ENCODE measurements around the gene POGZ.

Gene POGZ, protein sequence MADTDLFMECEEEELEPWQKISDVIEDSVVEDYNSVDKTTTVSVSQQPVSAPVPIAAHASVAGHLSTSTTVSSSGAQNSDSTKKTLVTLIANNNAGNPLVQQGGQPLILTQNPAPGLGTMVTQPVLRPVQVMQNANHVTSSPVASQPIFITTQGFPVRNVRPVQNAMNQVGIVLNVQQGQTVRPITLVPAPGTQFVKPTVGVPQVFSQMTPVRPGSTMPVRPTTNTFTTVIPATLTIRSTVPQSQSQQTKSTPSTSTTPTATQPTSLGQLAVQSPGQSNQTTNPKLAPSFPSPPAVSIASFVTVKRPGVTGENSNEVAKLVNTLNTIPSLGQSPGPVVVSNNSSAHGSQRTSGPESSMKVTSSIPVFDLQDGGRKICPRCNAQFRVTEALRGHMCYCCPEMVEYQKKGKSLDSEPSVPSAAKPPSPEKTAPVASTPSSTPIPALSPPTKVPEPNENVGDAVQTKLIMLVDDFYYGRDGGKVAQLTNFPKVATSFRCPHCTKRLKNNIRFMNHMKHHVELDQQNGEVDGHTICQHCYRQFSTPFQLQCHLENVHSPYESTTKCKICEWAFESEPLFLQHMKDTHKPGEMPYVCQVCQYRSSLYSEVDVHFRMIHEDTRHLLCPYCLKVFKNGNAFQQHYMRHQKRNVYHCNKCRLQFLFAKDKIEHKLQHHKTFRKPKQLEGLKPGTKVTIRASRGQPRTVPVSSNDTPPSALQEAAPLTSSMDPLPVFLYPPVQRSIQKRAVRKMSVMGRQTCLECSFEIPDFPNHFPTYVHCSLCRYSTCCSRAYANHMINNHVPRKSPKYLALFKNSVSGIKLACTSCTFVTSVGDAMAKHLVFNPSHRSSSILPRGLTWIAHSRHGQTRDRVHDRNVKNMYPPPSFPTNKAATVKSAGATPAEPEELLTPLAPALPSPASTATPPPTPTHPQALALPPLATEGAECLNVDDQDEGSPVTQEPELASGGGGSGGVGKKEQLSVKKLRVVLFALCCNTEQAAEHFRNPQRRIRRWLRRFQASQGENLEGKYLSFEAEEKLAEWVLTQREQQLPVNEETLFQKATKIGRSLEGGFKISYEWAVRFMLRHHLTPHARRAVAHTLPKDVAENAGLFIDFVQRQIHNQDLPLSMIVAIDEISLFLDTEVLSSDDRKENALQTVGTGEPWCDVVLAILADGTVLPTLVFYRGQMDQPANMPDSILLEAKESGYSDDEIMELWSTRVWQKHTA (N-terminal part only)

DNA sequence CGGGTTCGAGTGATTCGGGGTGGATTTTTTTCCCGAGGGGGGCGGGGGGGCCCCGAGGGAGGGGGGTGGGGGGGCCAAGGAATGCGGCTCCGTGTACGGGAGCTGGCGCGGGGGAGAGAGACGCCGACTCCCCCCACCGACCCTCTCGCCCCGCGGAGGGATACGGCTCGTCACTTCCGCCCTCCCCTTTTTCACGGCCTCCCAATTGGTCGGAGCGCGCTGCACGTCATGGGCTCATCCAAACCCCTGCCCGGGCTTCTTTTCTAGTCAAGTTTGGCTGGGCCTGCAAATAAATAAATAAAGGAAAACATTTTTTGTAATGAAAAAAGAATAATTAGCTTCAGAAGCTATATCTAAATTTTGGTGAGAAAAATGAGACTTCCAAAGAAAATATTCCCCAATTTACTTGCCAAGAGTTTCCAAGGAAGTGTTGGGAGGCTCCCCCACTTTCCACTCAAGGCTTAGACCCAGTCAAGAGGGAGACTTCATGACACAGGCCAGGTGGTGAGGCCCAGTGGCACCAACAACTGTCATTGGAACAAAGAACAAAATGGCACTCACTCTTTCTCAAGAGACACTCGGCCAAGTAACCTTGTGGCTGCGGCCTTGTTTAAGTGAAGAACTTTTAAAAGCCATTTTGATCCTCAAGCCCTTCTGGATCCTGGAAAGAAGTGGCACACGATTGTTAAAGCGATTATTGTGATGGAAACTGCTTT lies at the start of gene POGZ:
POGZ (minus strand) TSS at position 164 of the 716 bp plus-strand sequence. CDS start 17,290 bp downstream, outside the sequence.
- in situ Hi-C loops (cut with MboI; ENCODE audit: low sequenced_read_pairs): no loop called here

DNA sequence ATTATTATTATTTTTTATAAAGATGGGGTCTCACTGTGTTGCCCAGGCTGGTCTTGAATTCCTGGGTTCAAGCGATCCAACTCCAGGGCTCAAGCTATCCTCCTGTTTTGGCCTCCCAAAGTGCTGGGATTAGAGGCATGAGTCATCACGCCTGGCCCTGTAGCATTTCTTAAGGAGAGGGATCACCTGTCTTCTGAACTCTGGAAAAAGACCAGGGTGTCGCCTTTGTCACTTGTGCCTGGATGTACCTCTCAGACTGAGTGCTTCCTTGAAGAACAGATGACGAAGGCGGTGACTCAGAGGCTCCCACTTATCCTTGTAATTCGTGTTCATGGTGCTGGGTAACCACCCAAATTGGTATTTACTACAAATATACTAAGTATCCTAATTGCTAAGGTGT lies 49.5 kb upstream of the POGZ start:
- in situ Hi-C loops (cut with MboI; ENCODE audit: low sequenced_read_pairs): no loop called here

- in situ Hi-C loops (cut with MboI; ENCODE audit: low sequenced_read_pairs): no loop called here
Measured at GRCh38 chr1:151504759-151505158, 45.5 kb upstream of the POGZ start.

- in situ Hi-C loops (cut with MboI; ENCODE audit: low sequenced_read_pairs): no loop called here
Measured at GRCh38 chr1:151504252-151504651, 45.0 kb upstream of the POGZ start.

DNA sequence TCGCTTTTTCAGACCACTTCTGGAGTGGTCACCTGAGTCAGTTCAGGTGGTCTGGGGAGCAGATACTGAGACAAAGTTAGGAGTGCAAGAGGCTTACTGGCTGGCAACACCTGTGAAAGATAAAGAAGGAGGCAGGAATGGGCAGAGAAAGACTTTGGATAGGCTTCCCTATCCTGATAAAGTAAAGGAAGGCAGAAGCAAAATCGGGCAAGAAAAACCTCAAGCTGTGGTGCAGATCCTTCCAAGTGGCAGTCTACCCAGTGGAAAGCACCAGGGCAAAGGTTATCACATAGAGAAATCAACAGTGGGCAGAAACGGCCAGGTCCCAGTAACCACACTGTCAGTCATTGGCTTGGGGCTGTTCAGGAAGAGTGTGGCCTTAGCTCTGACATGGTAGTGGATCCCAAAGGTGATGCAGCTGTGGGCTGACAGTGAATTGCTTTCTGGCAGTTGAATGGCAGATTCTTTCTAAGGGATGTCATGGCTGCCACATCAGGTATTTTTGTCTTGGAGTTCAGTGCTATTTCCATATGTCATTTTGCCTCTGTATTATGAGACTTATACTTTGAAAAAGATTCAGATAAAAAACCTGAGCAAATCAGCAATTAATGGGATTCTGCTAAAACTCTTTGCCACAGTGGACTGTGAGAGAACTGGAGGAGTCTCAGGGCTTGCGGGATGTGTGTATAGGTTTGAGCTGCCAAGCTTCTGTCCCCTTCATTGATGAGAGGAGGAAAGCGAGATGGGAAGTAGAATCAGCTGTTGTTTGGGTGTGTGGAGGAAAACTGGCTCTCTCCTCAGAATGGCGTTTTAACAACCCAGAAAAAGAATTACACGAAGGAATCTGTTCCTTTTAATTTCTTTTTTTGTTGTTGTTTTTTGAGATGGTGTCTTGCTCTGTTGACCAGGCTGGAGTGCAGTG lies 43.8 kb upstream of the POGZ start:
- in situ Hi-C loops (cut with MboI; ENCODE audit: low sequenced_read_pairs): no loop called here

GRCh38 chr1:151502035-151502700 lies 42.9 kb upstream of the POGZ start:
- in situ Hi-C loops (cut with MboI; ENCODE audit: low sequenced_read_pairs): no loop called here

DNA sequence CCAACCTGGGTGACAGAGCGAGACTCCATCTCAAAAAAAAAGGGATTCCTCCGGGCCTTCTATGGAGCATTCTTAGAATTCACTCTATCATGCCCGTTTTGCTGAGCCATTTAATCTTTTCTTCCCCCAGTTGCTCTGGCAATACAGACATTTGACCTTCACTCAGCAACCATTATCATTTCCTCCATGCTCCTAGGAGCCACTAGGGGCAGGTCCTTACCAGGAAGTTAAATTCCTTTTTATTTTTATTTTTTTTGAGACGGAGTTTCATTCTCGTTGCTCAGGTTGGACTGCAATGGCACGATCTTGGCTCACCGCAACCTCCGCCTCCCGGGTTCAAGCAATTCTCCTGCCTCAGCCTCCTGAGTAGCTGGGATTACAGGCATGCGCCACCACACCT lies 42.2 kb upstream of the POGZ start:
- in situ Hi-C loops (cut with MboI; ENCODE audit: low sequenced_read_pairs): no loop called here

- in situ Hi-C loops (cut with MboI; ENCODE audit: low sequenced_read_pairs): no loop called here
Measured at GRCh38 chr1:151499930-151500329, 40.6 kb upstream of the POGZ start.

DNA sequence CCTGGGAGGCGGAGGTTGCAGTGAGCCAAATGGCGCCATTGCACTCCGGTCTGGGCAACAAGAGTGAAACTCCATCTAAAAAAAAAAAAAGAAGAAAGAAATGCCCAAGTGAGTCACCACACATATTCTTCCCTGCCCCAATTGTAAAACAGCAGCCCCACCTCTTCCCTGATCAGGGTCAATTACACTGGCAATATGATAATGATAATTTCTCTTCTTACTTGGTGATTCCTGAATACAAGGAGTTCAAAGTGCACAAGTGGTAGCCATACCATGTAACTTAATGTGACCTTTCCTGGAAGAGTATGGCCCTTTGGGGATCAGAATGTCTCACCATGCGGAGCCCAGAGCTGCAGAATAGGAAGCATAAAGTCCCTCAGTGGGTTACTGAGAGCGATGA lies 40.1 kb upstream of the POGZ start:
- in situ Hi-C loops (cut with MboI; ENCODE audit: low sequenced_read_pairs): no loop called here

DNA sequence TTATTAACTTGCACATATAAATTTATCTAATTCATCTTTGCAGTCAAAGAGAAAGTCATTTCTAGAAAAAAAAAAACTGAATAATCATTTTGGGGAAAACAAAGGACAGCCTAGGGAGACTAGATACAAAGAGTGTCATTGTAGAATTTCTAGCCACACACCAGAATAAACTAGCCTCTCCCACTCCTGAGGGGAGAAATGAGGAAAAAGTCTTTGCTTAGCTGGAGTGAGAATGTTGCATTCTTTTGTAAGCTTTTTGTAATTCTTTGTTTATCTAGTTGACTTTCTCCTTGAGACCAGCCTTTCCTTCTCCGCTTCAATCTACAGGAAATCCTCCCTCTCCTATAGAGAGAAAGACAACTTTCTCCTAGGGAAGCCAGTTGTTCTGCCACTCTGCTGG lies 36.0 kb upstream of the POGZ start:
- in situ Hi-C loops (cut with MboI; ENCODE audit: low sequenced_read_pairs): no loop called here

DNA sequence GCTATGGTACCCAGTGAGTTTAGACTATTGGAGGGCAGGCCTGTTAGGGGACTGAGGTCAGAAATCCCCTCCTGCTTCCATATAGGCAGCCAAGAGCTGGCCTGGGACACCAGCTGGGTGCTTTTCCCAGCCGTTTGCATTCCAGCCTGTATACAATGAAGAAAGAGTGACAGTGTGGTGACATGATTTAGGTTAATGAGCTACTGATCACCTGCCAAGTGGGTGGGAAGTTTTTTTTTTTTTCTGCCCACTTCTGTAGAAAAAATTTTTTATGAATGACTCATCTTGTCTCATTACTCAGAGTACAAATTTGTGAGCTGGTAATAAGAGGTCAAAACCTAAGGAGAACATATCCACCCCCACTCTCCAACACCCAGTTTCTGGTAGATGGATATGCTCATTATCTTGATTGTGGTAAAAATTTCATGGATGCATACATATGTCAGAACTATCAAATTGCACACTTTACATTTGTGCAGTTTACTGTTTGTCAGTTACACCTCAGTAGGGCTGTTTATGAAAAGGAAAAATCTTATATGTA lies 35.5 kb upstream of the POGZ start:
- in situ Hi-C loops (cut with MboI; ENCODE audit: low sequenced_read_pairs): no loop called here

DNA sequence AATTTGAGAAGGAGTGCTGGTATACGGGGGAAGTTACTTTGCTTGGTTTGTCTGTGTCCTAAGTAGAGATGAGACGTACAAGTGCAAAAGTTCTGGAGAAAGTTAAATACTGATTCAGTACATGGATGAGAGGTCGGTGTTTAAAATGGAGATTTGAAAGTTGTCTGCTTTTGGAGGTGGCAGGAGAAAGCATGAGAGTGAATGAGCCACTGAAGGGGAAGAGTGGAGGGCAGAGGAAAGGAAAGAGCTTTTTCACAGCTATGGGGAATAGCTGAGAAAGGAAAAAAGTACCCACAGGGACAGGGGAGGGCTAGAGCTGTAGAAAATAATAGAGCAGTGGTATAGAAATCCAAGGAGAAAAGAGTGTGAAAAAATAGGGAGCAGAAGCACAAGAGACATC lies 33.7 kb upstream of the POGZ start:
- in situ Hi-C loops (cut with MboI; ENCODE audit: low sequenced_read_pairs): no loop called here

DNA sequence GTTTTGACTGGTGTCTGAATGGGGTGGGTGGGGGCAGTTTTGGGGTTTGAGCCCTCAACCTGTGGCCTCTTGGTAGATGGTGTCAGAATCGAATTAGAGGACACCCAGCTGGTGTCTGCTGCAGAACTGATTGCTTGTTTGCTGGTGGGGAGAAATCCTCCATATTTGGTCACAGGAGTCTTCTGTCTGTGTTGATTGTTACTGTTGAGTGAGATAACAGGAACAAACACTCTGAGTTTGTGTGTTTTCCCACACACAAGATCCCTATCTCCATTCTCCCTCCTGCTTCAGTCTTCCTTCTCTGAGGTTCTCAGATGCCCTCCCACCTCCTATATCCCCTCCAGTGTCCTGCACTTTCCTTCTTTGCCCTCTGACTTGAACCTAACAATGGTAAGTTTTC lies 32.8 kb upstream of the POGZ start:
- in situ Hi-C loops (cut with MboI; ENCODE audit: low sequenced_read_pairs): no loop called here

- in situ Hi-C loops (cut with MboI; ENCODE audit: low sequenced_read_pairs): no loop called here
Measured at GRCh38 chr1:151491641-151492040, 32.3 kb upstream of the POGZ start.

DNA sequence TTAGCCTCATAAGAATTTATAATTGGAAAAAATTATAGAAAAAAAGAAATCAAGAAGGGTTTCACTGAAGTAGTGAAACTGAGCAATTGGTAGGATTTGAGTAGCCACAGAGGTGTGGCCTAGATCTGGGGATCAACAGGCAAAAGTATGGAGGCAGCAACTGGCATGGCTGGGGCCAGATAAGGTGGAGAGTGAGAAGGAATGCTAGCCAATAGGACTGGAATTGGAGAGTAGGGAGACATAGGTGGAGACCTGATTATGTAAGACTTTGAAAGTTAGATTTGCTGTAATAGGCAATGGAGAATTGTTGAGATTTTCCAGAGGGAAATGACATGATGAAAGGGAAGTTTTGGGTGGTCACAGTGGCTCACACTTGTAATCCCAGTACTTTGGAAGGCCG lies 27.3 kb upstream of the POGZ start:
- in situ Hi-C loops (cut with MboI; ENCODE audit: low sequenced_read_pairs): no loop called here

DNA sequence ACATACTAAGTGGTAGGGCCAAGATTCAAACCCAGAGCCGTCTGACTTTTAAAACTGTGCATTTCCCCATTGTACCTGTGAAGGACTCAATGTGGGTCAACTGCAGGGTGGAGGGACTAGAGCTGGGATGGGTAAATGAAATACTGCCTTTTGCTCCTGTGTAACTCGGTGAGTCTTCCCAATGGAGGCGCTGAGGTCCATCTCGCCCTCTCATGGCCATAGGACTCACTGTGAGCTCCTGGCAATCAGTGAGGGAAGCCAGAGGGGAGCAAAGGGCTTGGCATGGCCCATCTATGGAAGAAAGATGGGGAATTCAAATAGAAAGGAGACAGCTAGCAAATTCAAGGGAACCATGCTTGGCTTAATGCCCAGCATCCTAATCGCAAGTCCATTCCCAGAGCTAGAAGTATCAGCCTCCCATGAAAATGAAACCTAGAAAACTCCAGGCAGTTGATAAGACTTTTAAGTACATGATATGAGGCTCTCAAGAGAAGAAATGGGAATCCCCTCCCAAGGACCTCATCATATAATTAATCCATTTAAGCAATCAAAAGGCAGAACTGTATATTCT lies 26.5 kb upstream of the POGZ start:
- in situ Hi-C loops (cut with MboI; ENCODE audit: low sequenced_read_pairs): no loop called here

DNA sequence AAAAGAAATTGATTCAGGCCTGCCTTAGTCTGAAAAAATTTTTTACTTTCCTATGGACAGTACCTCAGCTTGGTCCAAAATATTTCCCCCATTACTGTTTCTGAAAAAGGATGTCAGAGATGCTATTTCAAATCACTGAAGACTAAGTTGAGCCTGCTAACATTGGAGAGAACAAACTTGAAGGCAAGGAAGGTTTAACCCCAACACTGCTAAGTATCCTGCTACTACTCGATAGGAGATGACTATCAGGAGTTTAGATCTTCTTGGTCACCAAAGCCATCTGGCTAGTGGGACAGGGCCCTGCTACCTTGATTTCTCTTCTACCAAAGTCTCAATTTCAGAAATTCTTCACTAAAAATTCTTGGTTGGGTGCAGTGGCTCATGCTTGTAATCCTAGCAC lies 22.7 kb upstream of the POGZ start:
- in situ Hi-C loops (cut with MboI; ENCODE audit: low sequenced_read_pairs): no loop called here

DNA sequence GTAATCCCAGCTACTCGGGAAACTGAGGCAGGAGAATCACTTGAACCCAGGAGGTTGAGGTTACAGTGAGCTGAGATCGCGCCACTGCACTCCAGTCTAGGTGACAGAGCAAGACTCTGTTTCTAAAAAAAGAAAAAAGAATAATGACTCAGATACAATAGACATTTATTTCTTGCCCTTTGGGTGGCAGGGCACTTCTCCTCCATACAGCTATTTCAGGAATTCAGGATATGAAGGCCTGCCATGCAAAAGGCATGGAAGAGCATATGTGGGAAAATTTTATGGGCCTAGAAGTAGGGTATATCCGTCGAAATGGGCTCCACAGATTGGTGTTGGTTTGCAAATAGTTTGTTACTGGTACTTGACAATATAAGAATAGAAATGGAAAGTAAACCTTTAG lies 20.2 kb upstream of the POGZ start:
- in situ Hi-C loops (cut with MboI; ENCODE audit: low sequenced_read_pairs): no loop called here

GRCh38 chr1:151478923-151479322 lies 19.6 kb upstream of the POGZ start:
- in situ Hi-C loops (cut with MboI; ENCODE audit: low sequenced_read_pairs): no loop called here

Measured in hTERT RPE-1 (cell line).